NCI-H1694 treated with DMSO at 0.1 percent for 48 hours (cell line): Measurements from ENCODE around the gene KIF25.
"Not testable (repeated sequence)": the region's sequence is repeated elsewhere in the genome, so short reads cannot be mapped to it uniquely, and the experiment has no call there.

Source experiments
- DNase-seq: peaks from one replicate; lab custom pipeline; 2025; lab: John Stamatoyannopoulos, UW

Gene KIF25

GRCh38 chr6:167974640-167975344 is 22.7 kb upstream of the KIF25 start:
- no peak for DNase-seq

GRCh38 chr6:167975458-167975857 is 22.0 kb upstream of the KIF25 start:
- DNase-seq, result no peak

- DNase-seq, result not testable (repeated sequence)
These were observed 21.3 kb upstream of the KIF25 start for GRCh38 chr6:167976116-167976657.

GRCh38 chr6:167976708-167977107 is 20.8 kb upstream of the KIF25 start:
- no peak for DNase-seq

- no peak for DNase-seq
These were observed 19.6 kb upstream of the KIF25 start for GRCh38 chr6:167977717-167978467.

GRCh38 chr6:167978607-167979006 is 18.9 kb upstream of the KIF25 start:
- no peak for DNase-seq

GRCh38 chr6:167979436-167980139 is 17.9 kb upstream of the KIF25 start:
- no peak for DNase-seq

GRCh38 chr6:167980911-167981580 is 16.4 kb upstream of the KIF25 start:
- DNase-seq, result no peak

- no peak for DNase-seq
These were observed 15.5 kb upstream of the KIF25 start for GRCh38 chr6:167981916-167982462.

GRCh38 chr6:167984144-167984719 is 13.2 kb upstream of the KIF25 start:
- no peak for DNase-seq

GRCh38 chr6:167984876-167985604 is 12.4 kb upstream of the KIF25 start:
- no peak for DNase-seq

- DNase-seq, result no peak
These were observed 11.4 kb upstream of the KIF25 start for GRCh38 chr6:167985911-167986595.

- DNase-seq, result no peak
These were observed 9.9 kb upstream of the KIF25 start for GRCh38 chr6:167987396-167988153.

- DNase-seq, result no peak
These were observed 9.3 kb upstream of the KIF25 start for GRCh38 chr6:167988154-167988495.

GRCh38 chr6:167988945-167989841 is 8.3 kb upstream of the KIF25 start:
- DNase-seq, result no peak

- DNase-seq, result no peak
These were observed 7.2 kb upstream of the KIF25 start for GRCh38 chr6:167990016-167990945.

GRCh38 chr6:167993169-167993568 is 4.3 kb upstream of the KIF25 start:
- DNase-seq, result no peak
